IPS DF 4.7 (cell line): Measurements from ENCODE around the gene MSH5.

ENCODE experiments used
- DNase-seq: peaks from one replicate; pipeline ENCODE4 v3.0.0-alpha.2; 2013; ENCODE audit warnings: low spot score; ENCODE audit errors: extremely low read depth

The MSH5 gene

GRCh38 chr6:31712296-31712695, 27.5 kb upstream of the MSH5 start:
- DNase-seq, result no peak

GRCh38 chr6:31713465-31713864, 26.3 kb upstream of the MSH5 start:
- no peak for DNase-seq

- DNase-seq, result no peak
These were observed 25.7 kb upstream of the MSH5 start for GRCh38 chr6:31713991-31714684.

GRCh38 chr6:31715022-31715958, 24.5 kb upstream of the MSH5 start, which contains the start of gene LY6G6D:
Gene LY6G6D (plus strand): TSS chr6:31715348. CDS start chr6:31715356, 8 bp downstream.
- no peak for DNase-seq

GRCh38 chr6:31717499-31718222, 22.1 kb upstream of the MSH5 start:
- no peak for DNase-seq

- DNase-seq, result no peak
These were observed 21.5 kb upstream of the MSH5 start for GRCh38 chr6:31718265-31718664.

GRCh38 chr6:31719001-31719400, 20.8 kb upstream of the MSH5 start:
- no peak for DNase-seq

- no peak for DNase-seq
These were observed 19.5 kb upstream of the MSH5 start for GRCh38 chr6:31720196-31720770.

GRCh38 chr6:31721351-31722020, 18.3 kb upstream of the MSH5 start, which contains the start of gene LY6G6C:
Gene LY6G6C (minus strand): TSS chr6:31721746. CDS start chr6:31721679, 67 bp downstream.
- no peak for DNase-seq

- no peak for DNase-seq
These were observed 17.6 kb upstream of the MSH5 start for GRCh38 chr6:31722173-31722572.

GRCh38 chr6:31723245-31723979, 16.4 kb upstream of the MSH5 start, which contains the start of gene MPIG6B:
Gene MPIG6B (plus strand): TSS chr6:31723373. CDS start chr6:31723384, 11 bp downstream.
- no peak for DNase-seq

- DNase-seq, result no peak
These were observed 15.7 kb upstream of the MSH5 start for GRCh38 chr6:31723980-31724691.

GRCh38 chr6:31725502-31726350, 14.1 kb upstream of the MSH5 start:
- DNase-seq, result no peak

- no peak for DNase-seq
These were observed 12.6 kb upstream of the MSH5 start for GRCh38 chr6:31727034-31727716.

GRCh38 chr6:31727717-31728671, 11.8 kb upstream of the MSH5 start:
- no peak for DNase-seq

GRCh38 chr6:31728767-31729514, 10.9 kb upstream of the MSH5 start, which contains the start of gene DDAH2:
Gene DDAH2 (minus strand): TSS chr6:31729299. CDS start chr6:31729161, 138 bp downstream.
- DNase-seq, result no peak
